Aorta (tissue), 5 donors: ENCODE measurements around the gene PLAGL2. TPM values are rescaled to one million over a fixed set of nuclear protein-coding genes. Genes with fewer than 3 reads are reported as not detected.

Experiments used
- ATAC-seq: fragments of 200-7000 bp; cut with Tn5 transposase; one replicate; pipeline ENCODE4 v1.9.1; 2022; ENCODE audit warnings: moderate library complexity; ENCODE audit not compliant: low FRiP score
- DNase-seq, 2 donors: peaks; one replicate each; pipeline ENCODE4 v3.0.0-alpha.2; 2020
- H3K27ac ChIP-seq, 2 donors: one replicate each; pipeline ENCODE4 v1.5.1; 2013; ENCODE audit warnings: low read length in 2 of 2, mild to moderate bottlenecking in 2 of 2, moderate library complexity in 2 of 2, control low read depth in 1 of 2, inconsistent platforms in 1 of 2, low read depth in 1 of 2
- H3K27me3 ChIP-seq, 2 donors: one replicate each; pipeline ENCODE4 v1.6.1; 2013; ENCODE audit warnings: control low read depth in 1 of 2, low read length in 1 of 2, mild to moderate bottlenecking in 1 of 2, moderate library complexity in 1 of 2; ENCODE audit not compliant: insufficient read depth in 2 of 2, control insufficient read depth in 1 of 2
- H3K36me3 ChIP-seq, 2 donors: one replicate each; pipeline ENCODE4 v1.6.1; 2013; ENCODE audit warnings: control low read depth in 1 of 2, low read length in 1 of 2, mild to moderate bottlenecking in 1 of 2; ENCODE audit not compliant: insufficient read depth in 2 of 2, control insufficient read depth in 1 of 2
- H3K4me1 ChIP-seq, 2 donors: one replicate each; pipeline ENCODE4 v1.6.1; 2013; ENCODE audit warnings: low read length in 2 of 2, control low read depth in 1 of 2, mild to moderate bottlenecking in 1 of 2, moderate library complexity in 1 of 2; ENCODE audit not compliant: insufficient read depth in 2 of 2, control insufficient read depth in 1 of 2
- H3K4me3 ChIP-seq, 2 donors: one replicate each; pipeline ENCODE4 v1.5.1; 2013; ENCODE audit warnings: low read length in 2 of 2, control low read depth in 1 of 2, mild to moderate bottlenecking in 1 of 2
- H3K9me3 ChIP-seq: one replicate; pipeline ENCODE4 v1.6.1; 2013; ENCODE audit warnings: mild to moderate bottlenecking, low read length; ENCODE audit not compliant: control insufficient read depth
- WGBS, 2 donors: extraction: QIAGEN DNeasy Blood & Tissue Kit; methylation state at CpG; one replicate each; pipeline ENCODE4 v1.1.7; 2013; 5-methylcytosine and 5-hydroxymethylcytosine counted together
- intact Hi-C, 2 donors: fragments of 100-400 bp; cut with DNase I; formaldehyde crosslinking; loops; one replicate each; pipeline versions ENCODE4 v1.14.2 to v1.15.0; 2022
- polyA plus RNA-seq, 2 donors: library from polyadenylated mRNA; stranded (reverse); fragments of 200-250 nt; gene quantifications; one replicate each; pipeline ENCODE4 v1.2.3, GENCODE V29; 2013
- total RNA-seq, 2 donors: library from RNA; stranded (reverse); fragmentation: NEBNext Ultra II Directional; extraction: Animal tissue kit (Norgen Biotek cat#: 25700); gene quantifications; one replicate each; pipeline ENCODE4 v1.2.1, GENCODE V29; 2021
- donor health status: healthy with polysubstance abuse.
- donor health status: Bipolar disorder and iron deficiency.
- donor health status: DM: no; HTN: no; CAD: no.
- donor health status: DM: no; HTN: no; CAD: no.
- donor health status: DM: yes; HTN: yes; CAD: no.

Gene PLAGL2
- total and polyA plus RNA-seq, 4 donors, result 1.8 to 9.8 (median 5.3) TPM

DNA sequence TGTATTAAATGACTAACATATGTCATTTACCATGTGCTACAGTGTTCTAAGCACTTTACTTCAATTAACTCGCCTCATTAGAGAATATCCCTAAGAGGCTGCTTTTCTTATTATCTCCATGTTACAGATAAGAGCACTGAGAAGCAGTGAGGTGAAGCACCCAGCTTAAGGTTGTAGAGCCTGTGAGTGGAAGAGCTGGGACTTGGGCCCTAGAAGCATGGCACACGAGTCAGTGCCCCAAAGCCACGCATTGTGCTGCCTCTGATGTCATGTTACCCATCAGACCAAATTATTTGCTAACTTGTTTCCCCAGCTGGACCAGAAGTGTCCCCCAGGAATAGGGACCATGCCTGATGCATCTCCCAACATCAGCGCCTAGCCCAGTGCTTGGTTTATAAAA, 34.3 kb upstream of the PLAGL2 start:
- Histone ChIP-seq H3K4me1 (no peaks in the 10 kb centered on the region), H3K27ac (no peak overlapping the region), H3K9me3 (no peaks in the 10 kb centered on the region), H3K4me3 (no peak overlapping the region), H3K27me3 (no peaks in the 10 kb centered on the region), H3K36me3 (no peaks in the 10 kb centered on the region)
- 84 to 90% methylated on average over 4 of the region's 4 CpGs for WGBS, 2 donors
- intact Hi-C loops, result no loop called here
- ATAC-seq, result no peak
- no peak for DNase-seq

DNA sequence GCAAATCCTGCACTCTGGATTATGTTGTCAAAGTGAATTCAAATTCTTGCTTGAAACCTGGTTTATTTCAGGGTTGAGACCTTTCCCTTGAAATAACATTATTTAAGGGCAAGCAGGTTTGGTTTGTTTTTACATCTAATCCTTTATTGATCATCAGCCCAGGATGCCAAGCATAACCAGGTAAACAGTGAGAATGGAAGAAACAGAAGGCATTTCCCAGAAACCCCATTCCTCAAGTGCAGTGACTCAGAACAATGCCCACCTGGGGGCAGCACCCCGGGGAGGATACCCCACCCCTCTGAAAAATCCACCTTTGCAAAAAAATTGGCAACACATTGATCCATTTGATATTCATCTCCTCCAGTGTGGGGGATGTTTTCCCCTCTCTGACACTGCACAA, 32.7 kb upstream of the PLAGL2 start:
- Histone ChIP-seq H3K27ac (no peak overlapping the region), H3K4me3 (no peak overlapping the region), H3K36me3 (peaks cover 0 to 2% of the 10 kb centered on the region in 2 donors), H3K27me3 (no peaks in the 10 kb centered on the region), H3K9me3 (no peaks in the 10 kb centered on the region), H3K4me1 (no peaks in the 10 kb centered on the region)
- no peak for ATAC-seq
- DNase-seq, result peak in 1 of 2 donors; percentile 2
- WGBS, 2 donors, result 6 to 14% methylated on average over 1 of the region's 1 CpG
- intact Hi-C loops, result no loop called here

DNA sequence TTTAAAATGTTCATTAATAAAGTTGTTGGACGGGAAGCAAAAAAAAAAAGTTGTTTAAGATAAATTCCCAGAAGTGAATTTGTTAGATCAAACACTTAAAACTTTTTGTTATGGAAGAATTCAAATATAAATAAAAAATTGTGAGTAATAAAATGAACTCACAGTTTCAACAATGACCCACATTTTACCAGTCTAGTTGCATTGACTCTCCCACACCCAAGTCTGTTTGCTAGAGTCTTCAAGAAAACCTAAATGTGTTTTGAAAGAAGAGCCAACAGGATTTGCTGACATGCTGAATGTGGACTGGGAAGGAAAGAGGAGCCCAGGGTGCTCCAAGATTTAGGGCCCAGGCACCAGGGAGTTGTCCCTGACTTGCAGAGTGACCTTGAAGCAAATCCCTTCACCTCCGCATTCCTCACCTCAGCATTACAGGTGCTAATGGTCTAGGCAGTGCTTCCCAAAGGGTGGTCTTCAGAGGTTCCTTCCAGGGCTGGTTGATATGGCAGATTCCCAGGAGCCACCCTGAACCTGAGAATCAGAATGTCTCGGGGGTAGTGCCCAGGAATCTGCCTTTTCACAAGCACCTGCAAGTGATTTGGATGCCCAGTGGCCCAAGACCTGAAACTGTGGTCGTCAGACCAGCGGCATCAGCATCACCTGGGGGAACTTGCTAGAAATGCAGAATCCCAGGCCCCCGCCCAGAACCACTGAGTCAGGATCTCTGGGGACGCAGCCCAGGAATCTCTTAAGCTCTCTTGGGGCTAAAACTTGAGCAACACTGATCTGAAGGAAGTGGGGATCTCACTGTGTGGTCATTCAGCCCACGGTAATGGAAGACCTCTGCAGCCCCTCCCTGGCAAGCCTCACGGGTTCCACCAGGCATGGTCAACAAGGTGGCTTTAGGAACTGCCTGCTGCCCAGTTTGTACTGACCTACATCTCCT, 31.2 kb upstream of the PLAGL2 start:
- WGBS, 2 donors, result 81 to 82% methylated on average over 9 of the region's 9 CpGs

DNA sequence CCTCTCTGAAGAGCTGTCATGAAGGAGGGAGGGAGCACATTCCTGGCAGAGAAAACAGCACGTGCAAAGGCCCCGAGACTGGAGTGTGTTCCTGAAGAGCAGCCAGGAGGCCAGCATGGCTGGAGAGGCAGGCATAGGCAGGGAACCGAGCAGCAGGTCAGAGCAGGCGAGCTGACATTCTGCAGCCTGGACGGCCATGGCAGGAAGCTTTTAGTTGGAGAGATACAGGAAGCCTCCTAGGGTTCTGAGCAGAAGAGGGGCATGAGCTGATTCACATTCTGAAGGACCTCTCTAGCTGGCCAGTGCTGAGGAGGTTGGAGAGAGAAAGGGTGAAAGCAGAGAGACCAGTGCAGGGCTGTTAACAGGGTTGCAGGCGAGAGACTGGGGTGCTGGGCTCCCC, 29.9 kb upstream of the PLAGL2 start:
- Histone ChIP-seq H3K4me1 (no peaks in the 10 kb centered on the region), H3K36me3 (peaks cover 0 to 7% of the 10 kb centered on the region in 2 donors), H3K27ac (no peak overlapping the region), H3K9me3 (no peaks in the 10 kb centered on the region), H3K4me3 (no peak overlapping the region), H3K27me3 (no peaks in the 10 kb centered on the region)
- no peak for ATAC-seq
- intact Hi-C loops, result no loop called here
- no peak for DNase-seq
- 86 to 93% methylated on average over 6 of the region's 6 CpGs for WGBS, 2 donors

More for the DNA sequence above, 31.2 kb upstream of the PLAGL2 start:
- Histone ChIP-seq H3K27me3 (no peaks in the 10 kb centered on the region), H3K27ac (no peak overlapping the region), H3K36me3 (peaks cover 0 to 7% of the 10 kb centered on the region in 2 donors), H3K4me3 (no peak overlapping the region), H3K4me1 (no peaks in the 10 kb centered on the region), H3K9me3 (no peaks in the 10 kb centered on the region)
- intact Hi-C loops, result no loop called here
- DNase-seq, result peak in 1 of 2 donors; percentile 37
- no peak for ATAC-seq

DNA sequence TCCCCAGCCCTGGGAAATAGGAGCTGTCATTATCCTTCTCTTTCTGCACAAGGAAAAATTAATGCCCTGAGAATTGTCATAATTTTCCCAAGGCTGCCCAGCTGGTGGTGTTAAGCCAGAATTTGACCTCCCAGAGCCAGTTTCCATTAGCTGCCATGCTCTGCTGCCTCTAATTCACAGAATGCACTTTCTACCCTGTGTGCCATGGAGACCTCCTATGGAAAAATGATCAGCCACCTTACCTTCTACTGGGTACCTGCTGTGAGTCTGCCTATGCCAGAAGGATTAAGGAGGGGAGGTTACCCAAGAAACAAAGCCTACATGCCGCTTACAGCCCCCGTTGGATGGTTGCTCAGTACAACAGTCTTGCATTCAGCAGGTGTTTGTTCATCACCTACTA, 29.3 kb upstream of the PLAGL2 start:
- peaks cover 0 to 7% of the 10 kb centered on the region in 2 donors for H3K36me3 ChIP-seq
- DNase-seq, result peak in 1 of 2 donors; percentile 12
- no peaks in the 10 kb centered on the region for H3K27me3 ChIP-seq
- WGBS, 2 donors, result 94 to 98% methylated on average over 2 of the region's 2 CpGs
- H3K27ac ChIP-seq, result no peak overlapping the region
- H3K4me3 ChIP-seq, result no peak overlapping the region
- no peaks in the 10 kb centered on the region for H3K4me1 ChIP-seq
- intact Hi-C loops, result no loop called here
- no peaks in the 10 kb centered on the region for H3K9me3 ChIP-seq
- no peak for ATAC-seq

DNA sequence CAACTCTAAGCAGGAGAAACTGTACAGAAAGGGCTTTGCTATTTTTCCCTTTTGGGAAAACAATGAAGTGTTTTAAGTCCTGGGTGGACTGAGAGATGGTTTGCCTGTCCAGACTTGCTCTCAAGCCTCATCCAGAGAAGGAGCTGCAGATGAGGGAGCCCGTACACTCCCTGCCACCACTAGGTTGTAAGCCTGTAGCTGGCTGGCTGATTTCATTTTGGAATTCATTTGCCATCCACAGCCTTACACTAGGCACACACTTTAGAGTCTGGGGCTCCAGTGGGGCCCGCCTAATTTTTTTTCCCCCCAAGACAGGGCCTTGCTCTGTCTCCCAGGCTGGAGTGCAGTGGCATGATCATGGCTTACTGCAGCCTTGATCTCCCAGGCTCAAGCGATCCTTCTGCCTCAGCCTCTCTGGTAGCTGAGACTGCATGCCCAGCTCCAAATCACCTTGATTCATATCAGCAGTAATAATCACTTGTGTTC, 28.5 kb upstream of the PLAGL2 start:
- no peaks in the 10 kb centered on the region for H3K27me3 ChIP-seq
- no peak for ATAC-seq
- DNase-seq, result peak in 1 of 2 donors; percentile 32
- H3K9me3 ChIP-seq, result no peaks in the 10 kb centered on the region
- no peaks in the 10 kb centered on the region for H3K4me1 ChIP-seq
- H3K36me3 ChIP-seq, result peaks cover 0 to 7% of the 10 kb centered on the region in 2 donors
- no peak overlapping the region for H3K4me3 ChIP-seq
- 92 to 95% methylated on average over 3 of the region's 3 CpGs for WGBS, 2 donors
- intact Hi-C loops, result no loop called here
- H3K27ac ChIP-seq, result no peak overlapping the region

DNA sequence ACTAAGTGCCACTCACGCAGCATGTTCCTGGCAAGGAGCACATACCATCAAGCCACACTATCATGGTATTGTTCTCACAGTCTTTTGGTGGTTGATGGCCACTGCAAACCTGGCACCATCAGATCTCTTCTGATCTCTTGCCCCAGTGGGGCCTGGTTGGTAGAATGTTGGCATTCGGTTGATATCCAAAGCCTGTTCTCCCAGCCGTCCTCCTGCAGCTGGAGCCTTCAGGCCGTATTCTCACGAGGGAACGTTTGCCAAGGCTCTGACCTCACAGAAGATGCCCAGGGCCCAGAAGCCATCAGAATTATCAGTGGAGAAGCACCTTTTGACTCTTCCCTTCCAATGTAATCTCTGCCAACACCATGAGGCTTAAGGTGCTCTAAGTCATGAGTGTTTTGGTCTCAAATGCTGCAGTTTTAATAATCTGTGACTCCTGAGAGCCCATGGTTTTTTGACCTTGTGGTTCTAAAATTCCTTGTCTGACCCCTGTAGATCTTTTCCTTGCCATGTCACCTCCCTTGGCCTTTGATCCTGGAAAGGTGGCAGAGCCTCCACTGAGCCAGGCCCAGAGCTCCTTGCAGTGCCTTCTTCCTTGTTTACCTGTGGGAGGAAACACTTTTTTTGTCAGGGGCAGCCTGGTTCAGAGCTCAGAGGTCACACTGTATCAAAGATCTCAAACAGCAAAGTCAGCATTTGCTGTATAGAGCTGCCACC, 27.9 kb upstream of the PLAGL2 start:
- H3K4me3 ChIP-seq, result no peak overlapping the region
- peaks cover 0 to 10% of the 10 kb centered on the region in 2 donors for H3K36me3 ChIP-seq
- no peak overlapping the region for H3K27ac ChIP-seq
- 72 to 77% methylated on average over 6 of the region's 6 CpGs for WGBS, 2 donors
- DNase-seq (peak in 1 of 2 donors; percentile 1), ATAC-seq (no peak)
- no peaks in the 10 kb centered on the region for H3K9me3 ChIP-seq
- no peaks in the 10 kb centered on the region for H3K27me3 ChIP-seq
- intact Hi-C loops, result no loop called here
- no peaks in the 10 kb centered on the region for H3K4me1 ChIP-seq

DNA sequence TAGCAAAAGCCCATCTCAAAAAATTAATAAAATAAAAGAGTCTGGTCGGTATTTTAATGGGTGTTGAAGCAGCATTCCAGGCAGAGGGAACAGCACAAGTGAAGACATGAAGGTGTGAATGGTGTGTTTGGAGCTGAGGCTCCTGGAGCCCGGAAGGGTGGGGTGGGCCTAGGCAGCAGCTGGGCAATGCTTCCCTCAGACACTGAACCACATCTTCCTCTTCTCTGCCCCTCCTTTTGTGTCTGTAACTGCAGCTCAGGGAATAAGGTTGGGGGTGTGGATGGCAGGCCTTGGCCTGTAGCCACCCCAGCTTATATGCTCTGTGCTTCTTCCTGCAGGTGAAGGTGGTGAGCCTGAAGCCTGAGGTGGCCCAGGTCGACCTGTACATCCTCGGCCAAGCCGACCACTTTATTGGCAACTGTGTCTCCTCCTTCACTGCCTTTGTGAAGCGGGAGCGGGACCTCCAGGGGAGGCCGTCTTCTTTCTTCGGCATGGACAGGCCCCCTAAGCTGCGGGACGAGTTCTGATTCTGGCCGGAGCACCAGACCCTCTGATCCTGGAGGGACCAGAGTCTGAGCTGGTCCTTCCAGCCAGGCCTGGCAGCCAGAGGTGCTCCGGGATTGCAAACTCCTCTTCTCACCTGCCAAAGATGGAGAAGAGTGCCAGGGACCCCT, 26.7 kb upstream of the PLAGL2 start:
- H3K36me3 ChIP-seq, result peaks cover 0 to 10% of the 10 kb centered on the region in 2 donors

More for the DNA sequence above, 26.7 kb upstream of the PLAGL2 start:
- 94% methylated on average over 13 of the region's 13 CpGs for WGBS, 2 donors
- intact Hi-C loops, result no loop called here
- Histone ChIP-seq H3K9me3 (no peaks in the 10 kb centered on the region), H3K27me3 (no peaks in the 10 kb centered on the region), H3K27ac (no peak overlapping the region), H3K4me1 (no peaks in the 10 kb centered on the region), H3K4me3 (no peak overlapping the region)
- ATAC-seq (no peak), DNase-seq (peak in 1 of 2 donors; percentile 43)
